GM21390 (cell line): ENCODE data around the gene RAB34.

Source experiments
- ATAC-seq: cut with Tn5 transposase; IDR thresholded peaks from one replicate; pipeline ENCODE4 v1.9.1; 2021; ENCODE audit not compliant: unreplicated experiment

Gene RAB34

GRCh38 chr17:28712705-28713415 lies 4.8 kb downstream of the RAB34 start:
- no peak for ATAC-seq

- peak; percentile 4 for ATAC-seq
Observed at GRCh38 chr17:28712032-28712704, 5.5 kb downstream of the RAB34 start.

- peak; percentile 28 for ATAC-seq
Observed at GRCh38 chr17:28711723-28712031, 6.0 kb downstream of the RAB34 start, which contains the start of gene PROCA1. Gene PROCA1, minus strand, starts transcription at chr17:28711888. Its CDS starts 228 bp downstream, at chr17:28711660.

- peak; percentile 74 for ATAC-seq
Observed at GRCh38 chr17:28710861-28711722, 6.6 kb downstream of the RAB34 start.

- ATAC-seq: no peak
Observed at GRCh38 chr17:28707339-28707720, 10.3 kb downstream of the RAB34 start.

- no peak for ATAC-seq
Observed at GRCh38 chr17:28706471-28707338, 11.0 kb downstream of the RAB34 start.

GRCh38 chr17:28705728-28706334 lies 11.8 kb downstream of the RAB34 start:
- ATAC-seq: no peak

- no peak for ATAC-seq
Observed at GRCh38 chr17:28705074-28705659, 12.5 kb downstream of the RAB34 start.

GRCh38 chr17:28704219-28704858 lies 13.3 kb downstream of the RAB34 start:
- no peak for ATAC-seq

- no peak for ATAC-seq
Observed at GRCh38 chr17:28703552-28704218, 14.0 kb downstream of the RAB34 start.

GRCh38 chr17:28702752-28703150 lies 14.9 kb downstream of the RAB34 start:
- no peak for ATAC-seq

GRCh38 chr17:28702026-28702751 lies 15.5 kb downstream of the RAB34 start:
- ATAC-seq: no peak

- no peak for ATAC-seq
Observed at GRCh38 chr17:28700830-28701492, 16.7 kb downstream of the RAB34 start.

GRCh38 chr17:28700278-28700677 lies 17.4 kb downstream of the RAB34 start:
- ATAC-seq: no peak

- no peak for ATAC-seq
Observed at GRCh38 chr17:28698253-28698941, 19.3 kb downstream of the RAB34 start.

- no peak for ATAC-seq
Observed at GRCh38 chr17:28693869-28694268, 23.8 kb downstream of the RAB34 start.

GRCh38 chr17:28689011-28689410 lies 28.7 kb downstream of the RAB34 start:
- ATAC-seq: no peak
